ENCODE measurements around the gene PEMT.

PEMT gene

DNA sequence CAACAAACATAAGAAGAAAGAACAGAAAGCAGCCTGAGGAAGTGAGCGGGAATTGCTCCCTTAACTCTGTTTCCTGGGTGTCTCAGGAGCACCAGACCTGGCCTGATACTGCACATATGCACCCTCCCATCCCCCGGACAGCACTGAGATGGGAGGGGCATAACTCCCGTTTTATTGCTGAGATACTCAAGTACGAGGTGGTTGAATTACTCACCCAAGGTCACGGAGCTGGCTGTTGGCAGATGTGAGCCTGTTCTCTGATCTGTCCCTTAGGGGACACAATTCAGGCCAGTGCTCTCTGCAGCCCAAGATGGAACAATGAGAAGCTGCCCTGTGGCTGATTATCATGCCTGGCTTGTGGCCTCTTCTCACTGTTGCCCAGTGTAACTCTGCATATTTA, 123.8 kb downstream of the PEMT start:
- Histone ChIP-seq H3K36me3 (ENCODE audit: control insufficient read depth in 2 of 2, insufficient read depth in 1 of 2, low read length in 2 of 2) (no peaks in the 10 kb centered on the region), H3K4me3 (ENCODE audit: low read depth, low read length) (no peak overlapping the region), H3K4me1 (ENCODE audit: control insufficient read depth, insufficient read depth, low read length) (0 out of 2 replicates have a peak, but pooled peaks cover 2% of the 10 kb centered on the region), H3K9me3 (ENCODE audit: control insufficient read depth, insufficient read depth, low read depth, low read length) (no peaks in the 10 kb centered on the region), H3K27ac (ENCODE audit: extremely low read depth, low read depth, low read length) (0 out of 2 replicates have a peak overlapping the region, but pooled peaks have one; percentile 2)
- ChIA-PET CTCF (interaction anchor here (0.6 to 2.2 kb wide), 4 partner anchors 29 to 485 kb away, joined by 3 to 13 read pairs (median 7); partner anchors contain the start of gene RASD1), POLR2A (interaction anchor here (2.0 kb wide), 1 partner anchor 29 kb away, joined by 6 read pairs; the partner anchor contains the start of gene RASD1)
- no peak for TF ChIP-seq ZNF266 (tag by site-specific recombination; IDR thresholded peaks at IDR 0.05; ENCODE audit: low read depth)
- TF ChIP-seq ZNF16 (tag by site-specific recombination; IDR thresholded peaks at IDR 0.05; ENCODE audit: low read depth), result no peak
- TF ChIP-seq, protein P1, sequence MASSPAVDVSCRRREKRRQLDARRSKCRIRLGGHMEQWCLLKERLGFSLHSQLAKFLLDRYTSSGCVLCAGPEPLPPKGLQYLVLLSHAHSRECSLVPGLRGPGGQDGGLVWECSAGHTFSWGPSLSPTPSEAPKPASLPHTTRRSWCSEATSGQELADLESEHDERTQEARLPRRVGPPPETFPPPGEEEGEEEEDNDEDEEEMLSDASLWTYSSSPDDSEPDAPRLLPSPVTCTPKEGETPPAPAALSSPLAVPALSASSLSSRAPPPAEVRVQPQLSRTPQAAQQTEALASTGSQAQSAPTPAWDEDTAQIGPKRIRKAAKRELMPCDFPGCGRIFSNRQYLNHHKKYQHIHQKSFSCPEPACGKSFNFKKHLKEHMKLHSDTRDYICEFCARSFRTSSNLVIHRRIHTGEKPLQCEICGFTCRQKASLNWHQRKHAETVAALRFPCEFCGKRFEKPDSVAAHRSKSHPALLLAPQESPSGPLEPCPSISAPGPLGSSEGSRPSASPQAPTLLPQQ (tag by site-specific recombination; IDR thresholded peaks at IDR 0.05), result no peak
- no peak for TF ChIP-seq ZNF747 (tag by site-specific recombination; IDR thresholded peaks at IDR 0.05)
- TF ChIP-seq ZFP41 (tag by site-specific recombination; IDR thresholded peaks at IDR 0.05; ENCODE audit: borderline replicate concordance), result no peak
- TF ChIP-seq, protein P2, sequence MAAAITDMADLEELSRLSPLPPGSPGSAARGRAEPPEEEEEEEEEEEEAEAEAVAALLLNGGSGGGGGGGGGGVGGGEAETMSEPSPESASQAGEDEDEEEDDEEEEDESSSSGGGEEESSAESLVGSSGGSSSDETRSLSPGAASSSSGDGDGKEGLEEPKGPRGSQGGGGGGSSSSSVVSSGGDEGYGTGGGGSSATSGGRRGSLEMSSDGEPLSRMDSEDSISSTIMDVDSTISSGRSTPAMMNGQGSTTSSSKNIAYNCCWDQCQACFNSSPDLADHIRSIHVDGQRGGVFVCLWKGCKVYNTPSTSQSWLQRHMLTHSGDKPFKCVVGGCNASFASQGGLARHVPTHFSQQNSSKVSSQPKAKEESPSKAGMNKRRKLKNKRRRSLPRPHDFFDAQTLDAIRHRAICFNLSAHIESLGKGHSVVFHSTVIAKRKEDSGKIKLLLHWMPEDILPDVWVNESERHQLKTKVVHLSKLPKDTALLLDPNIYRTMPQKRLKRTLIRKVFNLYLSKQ (tag by site-specific recombination; IDR thresholded peaks at IDR 0.05; ENCODE audit: borderline replicate concordance), result no peak
- TF ChIP-seq, protein P3, sequence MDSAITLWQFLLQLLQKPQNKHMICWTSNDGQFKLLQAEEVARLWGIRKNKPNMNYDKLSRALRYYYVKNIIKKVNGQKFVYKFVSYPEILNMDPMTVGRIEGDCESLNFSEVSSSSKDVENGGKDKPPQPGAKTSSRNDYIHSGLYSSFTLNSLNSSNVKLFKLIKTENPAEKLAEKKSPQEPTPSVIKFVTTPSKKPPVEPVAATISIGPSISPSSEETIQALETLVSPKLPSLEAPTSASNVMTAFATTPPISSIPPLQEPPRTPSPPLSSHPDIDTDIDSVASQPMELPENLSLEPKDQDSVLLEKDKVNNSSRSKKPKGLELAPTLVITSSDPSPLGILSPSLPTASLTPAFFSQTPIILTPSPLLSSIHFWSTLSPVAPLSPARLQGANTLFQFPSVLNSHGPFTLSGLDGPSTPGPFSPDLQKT (IDR thresholded peaks at IDR 0.05; ENCODE audit: borderline replicate concordance, low read depth, low read length), result no peak
- TF ChIP-seq ZBTB17 (tag by site-specific recombination; IDR thresholded peaks at IDR 0.05), result peak; percentile 52; the same call in 1 of the 2 replicates
- no peak for TF ChIP-seq ZIC2 (tag by site-specific recombination; IDR thresholded peaks at IDR 0.05)
- TF ChIP-seq OSR2 (tag by site-specific recombination; IDR thresholded peaks at IDR 0.05), result no peak
- TF ChIP-seq, protein P4, sequence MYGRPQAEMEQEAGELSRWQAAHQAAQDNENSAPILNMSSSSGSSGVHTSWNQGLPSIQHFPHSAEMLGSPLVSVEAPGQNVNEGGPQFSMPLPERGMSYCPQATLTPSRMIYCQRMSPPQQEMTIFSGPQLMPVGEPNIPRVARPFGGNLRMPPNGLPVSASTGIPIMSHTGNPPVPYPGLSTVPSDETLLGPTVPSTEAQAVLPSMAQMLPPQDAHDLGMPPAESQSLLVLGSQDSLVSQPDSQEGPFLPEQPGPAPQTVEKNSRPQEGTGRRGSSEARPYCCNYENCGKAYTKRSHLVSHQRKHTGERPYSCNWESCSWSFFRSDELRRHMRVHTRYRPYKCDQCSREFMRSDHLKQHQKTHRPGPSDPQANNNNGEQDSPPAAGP (tag by site-specific recombination; IDR thresholded peaks at IDR 0.05), result 0 out of 2 replicates have a peak, but pooled peaks have one; percentile 20
- no peak for TF ChIP-seq ZNF658 (tag by site-specific recombination; IDR thresholded peaks at IDR 0.05)
- TF ChIP-seq ZFP69B (tag by site-specific recombination; IDR thresholded peaks at IDR 0.05), result no peak

DNA sequence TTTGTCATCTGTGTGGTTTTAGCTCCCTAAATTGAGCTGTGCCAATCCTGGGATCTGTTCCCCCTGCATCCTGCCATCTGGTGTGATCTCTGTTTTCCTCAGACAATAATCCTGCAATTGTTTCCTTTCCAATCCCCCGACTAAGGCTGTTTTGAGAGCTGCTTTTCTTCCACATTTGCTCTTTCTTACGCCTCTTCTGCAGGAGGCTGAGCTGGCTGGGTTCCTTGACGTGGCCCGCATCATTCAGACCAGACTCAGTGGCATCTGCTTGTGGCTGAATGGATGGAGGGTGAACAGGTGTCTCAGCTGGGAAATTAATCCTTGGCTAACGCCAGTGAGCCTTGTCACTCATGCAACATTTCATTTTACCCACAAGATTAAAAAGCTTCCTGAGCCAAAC, 124.5 kb downstream of the PEMT start:
- no peaks in the 10 kb centered on the region for H3K9me3 ChIP-seq (ENCODE audit: control insufficient read depth, insufficient read depth, low read depth, low read length)
- H3K4me3 ChIP-seq (ENCODE audit: low read depth, low read length), result no peak overlapping the region
- ChIA-PET POLR2A (interaction anchor here (2.0 kb wide), 1 partner anchor 29 kb away, joined by 6 read pairs; the partner anchor contains the start of gene RASD1), CTCF (interaction anchor here (1.2 to 2.2 kb wide), 5 partner anchors 11 to 111 kb away, joined by 3 to 13 read pairs (median 5); partner anchors contain the start of gene RASD1)
- H3K27ac ChIP-seq (ENCODE audit: extremely low read depth, low read depth, low read length), result no peak overlapping the region
- H3K36me3 ChIP-seq (ENCODE audit: control insufficient read depth in 2 of 2, insufficient read depth in 1 of 2, low read length in 2 of 2), result no peaks in the 10 kb centered on the region
- TF ChIP-seq ZNF510 (tag by site-specific recombination; IDR thresholded peaks at IDR 0.05; ENCODE audit: insufficient replicate concordance), result no peak
- TF ChIP-seq KLF1 (tag by site-specific recombination; IDR thresholded peaks at IDR 0.05), result no peak
- TF ChIP-seq ZNF202 (tag by site-specific recombination; IDR thresholded peaks at IDR 0.05; ENCODE audit: borderline replicate concordance), result no peak
- no peak for TF ChIP-seq ZNF155 (tag by site-specific recombination; IDR thresholded peaks at IDR 0.05)
- TF ChIP-seq OSR2 (tag by site-specific recombination; IDR thresholded peaks at IDR 0.05), result no peak
- TF ChIP-seq ZBTB20 (tag by site-specific recombination; IDR thresholded peaks at IDR 0.05), result no peak
- TF ChIP-seq SETDB1 (IDR thresholded peaks at IDR 0.05; ENCODE audit: insufficient read length, low read length), result no peak
- H3K4me1 ChIP-seq (ENCODE audit: control insufficient read depth, insufficient read depth, low read length), result 0 out of 2 replicates have a peak, but pooled peaks cover 2% of the 10 kb centered on the region

Data from HEK293 (cell line).